Measurements from ENCODE around the gene COL8A2. TPM values are rescaled to one million over a fixed set of nuclear protein-coding genes. Genes with fewer than 3 reads are reported as not detected.

Gene COL8A2
- total and polyA plus RNA-seq, 2 of the 4 experiments (the other 2 are of a cell fraction): 0.54 to 1.1 TPM

GRCh38 chr1:36055706-36056105 lies 69.3 kb downstream of the COL8A2 start:
- no peak for TF ChIP-seq FOS (IDR thresholded peaks at IDR 0.05; ENCODE audit: low read depth, low read length)
- no peak for TF ChIP-seq MXI1 (IDR thresholded peaks at IDR 0.05; ENCODE audit: borderline replicate concordance, low read depth, low read length)
- TF ChIP-seq RFX5 (IDR thresholded peaks at IDR 0.05; ENCODE audit: low read depth, low read length): no peak
- no peak for TF ChIP-seq SMC3 (IDR thresholded peaks at IDR 0.05; ENCODE audit: low read depth, low read length)
- no peak for TF ChIP-seq BHLHE40 (IDR thresholded peaks at IDR 0.05; ENCODE audit: low read depth, low read length)
- TF ChIP-seq CEBPB (IDR thresholded peaks at IDR 0.05; ENCODE audit: low read depth, low read length): no peak
- no peak for TF ChIP-seq USF2 (IDR thresholded peaks at IDR 0.05; ENCODE audit: low read depth, low read length)
- TF ChIP-seq MAFK (IDR thresholded peaks at IDR 0.05; ENCODE audit: low read depth, low read length): no peak
- no peak for TF ChIP-seq CHD1 (IDR thresholded peaks at IDR 0.05; ENCODE audit: low read depth, low read length)
- no peak for TF ChIP-seq RAD21 (IDR thresholded peaks at IDR 0.05; ENCODE audit: low read length)
- no peak for TF ChIP-seq RCOR1 (IDR thresholded peaks at IDR 0.05; ENCODE audit: insufficient replicate concordance, low read length)
- TF ChIP-seq ELK1 (IDR thresholded peaks at IDR 0.05; ENCODE audit: borderline replicate concordance, low read depth, low read length): no peak
- TF ChIP-seq POLR2A (IDR thresholded peaks at IDR 0.05; ENCODE audit: low read depth, low read length): no peak
- TF ChIP-seq CTCF (conservative IDR thresholded peaks at IDR 0.05; ENCODE audit: low read depth, low read length): no peak
- no peak for TF ChIP-seq NFE2L2 (IDR thresholded peaks at IDR 0.05; ENCODE audit: low read depth, low read length)
- no peak for TF ChIP-seq MAZ (IDR thresholded peaks at IDR 0.05; ENCODE audit: borderline replicate concordance, low read depth, low read length)
- Histone ChIP-seq H2BK5ac (ENCODE audit: low read depth, low read length, poor library complexity, severe bottlenecking) (no peak overlapping the region), H3K4me3 (ENCODE audit: insufficient read depth, low read depth, low read length) (no peak overlapping the region), H3K56ac (ENCODE audit: extremely low read depth, insufficient read depth, low read length) (no peak overlapping the region), H4K8ac (ENCODE audit: low read depth in 2 of 2, low read length in 2 of 2) (no peak overlapping the region), H2AK5ac (ENCODE audit: low read depth, low read length) (no peak overlapping the region), H3K9me1 (ENCODE audit: insufficient read depth, low read length) (no peaks in the 10 kb centered on the region; the same call in 1 of the 2 replicates), H4K20me1 (ENCODE audit: insufficient read depth, low read length) (no peaks in the 10 kb centered on the region), H2BK20ac (ENCODE audit: low read depth, low read length) (no peak overlapping the region), H3K27ac (ENCODE audit: insufficient read depth, low read length) (no peak overlapping the region), H3K23ac (ENCODE audit: low read depth, low read length) (no peak overlapping the region), H3K4me2 (ENCODE audit: low read depth, low read length) (no peak overlapping the region), H3K14ac (replicated peaks; ENCODE audit: low read depth, low read length) (no peak overlapping the region), H4K5ac (ENCODE audit: low read depth, low read length) (no peak overlapping the region), H3K27me3 (ENCODE audit: control insufficient read depth, insufficient read depth, low read length) (no peaks in the 10 kb centered on the region), H3K9ac (ENCODE audit: low read depth, low read length) (no peak overlapping the region), H2AFZ (replicated peaks; ENCODE audit: low read length, poor library complexity) (no peak overlapping the region), H2BK15ac (ENCODE audit: low read depth, low read length) (no peak overlapping the region), H3K9me3 (ENCODE audit: control insufficient read depth, insufficient read depth, low read length) (no peaks in the 10 kb centered on the region), H3K4me1 (ENCODE audit: control insufficient read depth, insufficient read depth, low read length) (no peaks in the 10 kb centered on the region), H3K36me3 (ENCODE audit: control insufficient read depth, insufficient read depth, low read length) (peaks cover 6% of the 10 kb centered on the region), H3K79me1 (ENCODE audit: low read depth in 1 of 2, low read length in 2 of 2) (no peaks in the 10 kb centered on the region), H2BK120ac (ENCODE audit: low read depth, low read length) (no peak overlapping the region), H2AK9ac (replicated peaks; ENCODE audit: low read depth, low read length, poor library complexity) (no peak overlapping the region), H3K18ac (ENCODE audit: low read depth, low read length) (no peak overlapping the region), H4K91ac (ENCODE audit: insufficient read depth, low read depth, low read length) (no peak overlapping the region), H3K4ac (ENCODE audit: low read depth, low read length) (no peak overlapping the region)
- intact Hi-C loops (cut with micrococcal nuclease): no loop called here
- dilution Hi-C loops (cut with HindIII; ENCODE audit: low sequenced_read_pairs, unreplicated experiment): no loop called here
- DNase-seq: no peak
- TSS peak; percentile 30 for BruUV-seq (replicated peaks)
- WGBS, 2 experiments (ENCODE audit: extremely low coverage in 2 of 2, insufficient read length in 1 of 2): no CpG with 5 or more reads among the region's 5 CpGs
- no peak for ATAC-seq (ENCODE audit: low read depth)
- POLR2A ChIA-PET (ENCODE audit: unreplicated experiment): no interaction called here
- in situ Hi-C loops (cut with MboI; ENCODE audit: low sequenced_read_pairs): no loop called here
- CTCF ChIA-PET: interaction anchor here (0.6 kb wide), 1 partner anchor 1388 kb away, joined by 3 read pairs; no protein-coding TSS in a partner anchor
